H1 (cell line): Measurements from ENCODE around the gene ABHD14A. TPM values are rescaled to one million over a fixed set of nuclear protein-coding genes. Genes with fewer than 3 reads are reported as not detected.
A peak's percentile ranks its signal among the peaks of the same experiment; 100 is the strongest.

Experiments
- CTCF ChIA-PET: fragments of 300-600 bp; sonication (Branson Sonifier 250); formaldehyde crosslinking; loops from one replicate; lab custom pipeline; 2021; ENCODE audit not compliant: partially characterized antibody; lab: Charles Lee
- POLR2A ChIA-PET: fragments of 300-600 bp; sonication (Branson Sonifier 250); formaldehyde crosslinking; loops from one replicate; lab custom pipeline; 2021; ENCODE audit warnings: inconsistent platforms; ENCODE audit not compliant: partially characterized antibody; lab: Charles Lee
- DNase-seq, 2 experiments: peaks; one replicate each; pipeline versions ENCODE4 v3.0.0 to v3.0.0-alpha.2; 2010 to 2022; ENCODE audit warnings: low spot score in 2 of 2, low read depth in 1 of 2, mixed read lengths in 1 of 2
- FAIRE-seq: peaks from 2 replicates; lab custom pipeline; 2011; peaks lifted over from hg19 to GRCh38; lab: Jason Lieb, UNC
- H2AFZ ChIP-seq: 2 replicates; pipeline ENCODE4 v1.8.1; 2012; ENCODE audit warnings: low read length, inconsistent platforms
- H2AK5ac ChIP-seq: 2 replicates; pipeline ENCODE4 v1.6.1; 2013; ENCODE audit warnings: low read depth, low read length
- H2BK120ac ChIP-seq: replicated peaks from 2 replicates; pipeline ENCODE3; 2013; ENCODE audit warnings: low read depth, low read length, inconsistent platforms
- H2BK12ac ChIP-seq: 2 replicates; pipeline ENCODE4 v1.6.1; 2013; ENCODE audit warnings: low read depth, low read length
- H2BK15ac ChIP-seq: 2 replicates; pipeline ENCODE4 v1.6.1; 2013; ENCODE audit warnings: low read length
- H2BK20ac ChIP-seq: 2 replicates; pipeline ENCODE4 v1.6.1; 2013; ENCODE audit warnings: low read length
- H2BK5ac ChIP-seq: 2 replicates; pipeline ENCODE4 v1.6.1; 2013; ENCODE audit warnings: low read depth, low read length
- H3K14ac ChIP-seq: 2 replicates; pipeline ENCODE4 v1.6.1; 2013; ENCODE audit warnings: inconsistent platforms; ENCODE audit not compliant: insufficient read length
- H3K18ac ChIP-seq: 2 replicates; pipeline ENCODE4 v1.6.1; 2013; ENCODE audit warnings: low read length; ENCODE audit errors: extremely low read depth
- H3K23ac ChIP-seq: 2 replicates; pipeline ENCODE4 v1.6.1; 2013; ENCODE audit warnings: inconsistent platforms; ENCODE audit not compliant: insufficient read length
- H3K23me2 ChIP-seq: 2 replicates; pipeline ENCODE4 v1.6.1; 2013; ENCODE audit warnings: low read depth, low read length
- H3K27ac ChIP-seq: 2 replicates; pipeline ENCODE4 v1.6.1; 2011; ENCODE audit warnings: low read depth, low read length, inconsistent platforms
- H3K27me3 ChIP-seq, 4 experiments: replicated peaks in 1 of 4; 1 replicate in 1 of 4; 2 replicates in 3 of 4; pipeline versions ENCODE4 v1.6.1 to v1.8.1; 2011 to 2013; ENCODE audit warnings: low read length in 3 of 4, mild to moderate bottlenecking in 3 of 4, inconsistent platforms in 2 of 4, mixed read lengths in 2 of 4, moderate library complexity in 1 of 4; ENCODE audit not compliant: control insufficient read depth in 3 of 4, insufficient read depth in 3 of 4; ENCODE audit errors: extremely low read depth in 1 of 4
- H3K36me3 ChIP-seq, 4 experiments: 2 replicates each; pipeline versions ENCODE4 v1.6.1 to v1.8.1; 2011 to 2013; ENCODE audit warnings: mild to moderate bottlenecking in 4 of 4, low read length in 3 of 4, moderate library complexity in 2 of 4, control low read depth in 1 of 4, inconsistent platforms in 1 of 4; ENCODE audit not compliant: insufficient read depth in 4 of 4, control insufficient read depth in 2 of 4
- H3K4ac ChIP-seq: replicated peaks from 2 replicates; pipeline ENCODE3; 2013; ENCODE audit warnings: low read length, low read depth, mixed read lengths, inconsistent platforms; ENCODE audit not compliant: insufficient read length
- H3K4me1 ChIP-seq, 4 experiments: replicated peaks in 1 of 4; 1 replicate in 1 of 4; 2 replicates in 3 of 4; pipeline versions ENCODE4 v1.6.1 to v1.8.1; 2011 to 2013; ENCODE audit warnings: low read length in 3 of 4, inconsistent platforms in 2 of 4, mixed read lengths in 1 of 4; ENCODE audit not compliant: insufficient read depth in 4 of 4, control insufficient read depth in 3 of 4
- H3K4me2 ChIP-seq, 2 experiments: 2 replicates each; pipeline versions ENCODE4 v1.6.1 to v1.8.1; 2011 to 2013; ENCODE audit warnings: low read depth in 2 of 2, low read length in 2 of 2, control low read depth in 1 of 2, inconsistent platforms in 1 of 2, mild to moderate bottlenecking in 1 of 2; ENCODE audit not compliant: insufficient read depth in 1 of 2
- H3K4me3 ChIP-seq, 4 experiments: fragments of 200-600, 300-600 bp in 1 of 4; sonication (generic), shearing (Covaris generic), sonication (Bioruptor Twin) in 1 of 4; 2 replicates each; pipeline versions ENCODE4 v1.5.1 to v1.8.1; 2011 to 2016; ENCODE audit warnings: low read length in 4 of 4, low read depth in 3 of 4, control low read depth in 2 of 4, inconsistent platforms in 2 of 4, mild to moderate bottlenecking in 2 of 4, mixed read lengths in 1 of 4, moderate library complexity in 1 of 4; ENCODE audit not compliant: insufficient read depth in 2 of 4; ENCODE audit errors: extremely low read depth in 1 of 4
- H3K56ac ChIP-seq: replicated peaks from 2 replicates; pipeline ENCODE3; 2013; ENCODE audit warnings: low read depth, mild to moderate bottlenecking, mixed read lengths, low read length, inconsistent platforms; ENCODE audit not compliant: insufficient read length
- H3K79me1 ChIP-seq: 2 replicates; pipeline ENCODE4 v1.6.1; 2013; ENCODE audit warnings: low read depth, low read length, control low read depth
- H3K79me2 ChIP-seq, 2 experiments: 2 replicates each; pipeline versions ENCODE4 v1.6.1 to v1.8.1; 2012 to 2013; ENCODE audit warnings: low read length in 2 of 2, mild to moderate bottlenecking in 2 of 2, inconsistent platforms in 1 of 2; ENCODE audit not compliant: insufficient read depth in 2 of 2, control insufficient read depth in 1 of 2
- H3K9ac ChIP-seq, 4 experiments: replicated peaks in 1 of 4; 1 replicate in 1 of 4; 2 replicates in 3 of 4; pipeline versions ENCODE4 v1.6.1 to v1.8.1; 2011 to 2013; ENCODE audit warnings: low read depth in 3 of 4, low read length in 3 of 4, control low read depth in 2 of 4, mild to moderate bottlenecking in 2 of 4, moderate library complexity in 2 of 4, inconsistent platforms in 1 of 4; ENCODE audit errors: extremely low read depth in 1 of 4
- H3K9me3 ChIP-seq, 2 experiments: 2 replicates each; pipeline versions ENCODE4 v1.6.1 to v1.8.1; 2012 to 2013; ENCODE audit warnings: mild to moderate bottlenecking in 2 of 2, moderate library complexity in 2 of 2, control low read depth in 1 of 2, inconsistent platforms in 1 of 2, low read depth in 1 of 2, low read length in 1 of 2, mixed read lengths in 1 of 2; ENCODE audit not compliant: insufficient read depth in 2 of 2
- H4K20me1 ChIP-seq, 2 experiments: replicated peaks in 1 of 2; 2 replicates each; pipeline versions ENCODE3 to v1.8.1; 2011 to 2013; ENCODE audit warnings: inconsistent platforms in 2 of 2, low read length in 2 of 2, mild to moderate bottlenecking in 1 of 2; ENCODE audit not compliant: insufficient read depth in 2 of 2, control insufficient read depth in 1 of 2
- H4K5ac ChIP-seq: 2 replicates; pipeline ENCODE4 v1.6.1; 2013; ENCODE audit warnings: low read length, low read depth, mixed read lengths, inconsistent platforms; ENCODE audit not compliant: insufficient read length
- H4K8ac ChIP-seq: 2 replicates; pipeline ENCODE4 v1.8.0; 2013; ENCODE audit warnings: mild to moderate bottlenecking, moderate library complexity, low read length, inconsistent platforms; ENCODE audit not compliant: insufficient read depth; ENCODE audit errors: extremely low read depth
- H4K91ac ChIP-seq: replicated peaks from 2 replicates; pipeline ENCODE3; 2013; ENCODE audit warnings: low read length, mixed read lengths, inconsistent platforms; ENCODE audit not compliant: insufficient read length
- ASH2L ChIP-seq: fragments of 200-600, 300-600 bp; sonication (generic); IDR thresholded peaks from one replicate; pipeline ENCODE4 v1.7.1; 2017; ENCODE audit warnings: low read length
- CHD1 ChIP-seq: IDR thresholded peaks from 2 replicates; pipeline ENCODE4 v1.6.1; 2012; ENCODE audit warnings: low read depth, low read length, improper control_type of control experiment
- WGBS, 2 experiments: shearing (Covaris generic) in 1 of 2; methylation state at CpG; one replicate each; pipeline versions ENCODE4 v1.1.6 to v1.1.7; 2013 to 2015; ENCODE audit warnings: low lambda C conversion rate in 2 of 2, mixed read lengths in 2 of 2, inconsistent platforms in 1 of 2, low coverage in 1 of 2, missing lambda C conversion rate in 1 of 2; ENCODE audit not compliant: insufficient replicate concordance in 2 of 2, insufficient coverage in 1 of 2, insufficient read length in 1 of 2; ENCODE audit errors: extremely low coverage in 1 of 2, missing lambda C conversion rate in 1 of 2; 5-methylcytosine and 5-hydroxymethylcytosine counted together
- polyA plus RNA-seq, 7 experiments: library from polyadenylated mRNA; depleted of rRNA in 3 of 7; stranded (reverse) in 5 of 7; unstranded in 2 of 7; fragments of >200 nt in 5 of 7; fragments of 200-250 nt in 2 of 7; gene quantifications; 1 replicate in 5 of 7; 2 replicates in 1 of 7; 4 replicates in 1 of 7; pipeline versions ENCODE4 v1.2.1 to v1.2.3, GENCODE V29; 2011 to 2013; ENCODE audit warnings: missing spikeins in 2 of 7, mixed read lengths in 2 of 7
- total RNA-seq: library from RNA; stranded (reverse); fragmentation: NEBNext Ultra II Directional; extraction: Animal tissue kit (Norgen Biotek cat#: 25700); gene quantifications from 2 replicates; pipeline ENCODE4 v1.2.1, GENCODE V29; 2021

Gene ABHD14A
- total and polyA plus RNA-seq, 2 of the 8 experiments (the other 6 are each of a cell fraction or from before 2014, with no cell fraction given): 4.6 to 9.8 TPM

- no peak for FAIRE-seq
Observed at GRCh38 chr3:52006017-52006819, 31.4 kb downstream of the ABHD14A start.

More at GRCh38 chr3:52006017-52006819, 31.4 kb downstream of the ABHD14A start:
- no peaks in the 10 kb centered on the region for H3K79me2 ChIP-seq
- H4K8ac ChIP-seq: no peak overlapping the region
- H2BK12ac ChIP-seq: peak overlapping the region; percentile 52; the same call in 1 of the 2 replicates
- peak overlapping the region; percentile 93 for H3K18ac ChIP-seq
- H3K9me3 ChIP-seq: no peaks in the 10 kb centered on the region
- peak overlapping the region; percentile 76; the same call in 1 of the 2 replicates for H2BK20ac ChIP-seq
- peak overlapping the region; percentile 88 for H4K91ac ChIP-seq
- H2BK15ac ChIP-seq: peak overlapping the region; percentile 66
- no peak overlapping the region for H3K23ac ChIP-seq
- ChIA-PET CTCF (interaction anchor here (0.6 to 24.7 kb wide), 20 partner anchors 11 to 1474 kb away, joined by 3 to 984 read pairs (median 4); partner anchors contain the start of gene DUSP7), POLR2A (interaction anchor here (1.1 to 7.2 kb wide), 7 partner anchors 9 to 114 kb away, joined by 3 to 95 read pairs (median 5); partner anchors contain the start of genes ACY1, DUSP7 and RPL29)
- peak overlapping the region; percentile 49; the same call in 1 of the 2 replicates for H2AK5ac ChIP-seq
- peak overlapping the region; percentile 15; the same call in 1 of the 2 replicates for H2AFZ ChIP-seq
- H2BK120ac ChIP-seq: peak overlapping the region; percentile 9
- no peak for TF ChIP-seq CHD1
- peak; percentile 37 for TF ChIP-seq ASH2L
- peak overlapping the region in 3 of 4 experiments; percentile 17 to 39 (median 17); a peak in 5 of 8 replicates for H3K4me3 ChIP-seq
- peak overlapping the region; percentile 50 for H2BK5ac ChIP-seq
- peak overlapping the region; percentile 44 for H3K4ac ChIP-seq
- DNase-seq: no peak
- H3K14ac ChIP-seq: no peak overlapping the region
- no peaks in the 10 kb centered on the region; a peak in 3 of 7 replicates for H3K27me3 ChIP-seq
- peak overlapping the region; percentile 67 to 73 for H3K4me2 ChIP-seq
- peaks cover 8 to 48% (median 34%) of the 10 kb centered on the region in 4 experiments for H3K4me1 ChIP-seq
- WGBS, 2 experiments: 53% methylated on average over 7 of the region's 8 CpGs; no CpG with 5 or more reads in 1 of the 2 experiments
- peak overlapping the region; percentile 10 for H4K5ac ChIP-seq
- H3K23me2 ChIP-seq: peaks cover 7% of the 10 kb centered on the region; the same call in 1 of the 2 replicates
- H4K20me1 ChIP-seq: peaks cover 0 to 1% of the 10 kb centered on the region in 2 experiments
- no peaks in the 10 kb centered on the region for H3K36me3 ChIP-seq
- no peak overlapping the region for H3K27ac ChIP-seq
- no peak overlapping the region for H3K56ac ChIP-seq
- H3K79me1 ChIP-seq: no peaks in the 10 kb centered on the region
- no peak overlapping the region; a peak in 1 of 7 replicates for H3K9ac ChIP-seq
